B cell (primary cell): ENCODE data around the gene ZMYM2. TPM values are rescaled to one million over a fixed set of nuclear protein-coding genes. Genes with fewer than 3 reads are reported as not detected.

Experiments used
- ATAC-seq: fragments of 200-7000 bp; cut with Tn5 transposase; one replicate; pipeline ENCODE4 v1.10.0; 2021; ENCODE audit warnings: low read depth, mild to moderate bottlenecking, moderate number of reproducible peaks, moderate library complexity
- CTCF ChIA-PET: fragments of 350-600 bp; sonication (Branson Sonifier 250); formaldehyde crosslinking; loops from one replicate; lab custom pipeline; 2021; ENCODE audit warnings: antibody characterized with exemption, inconsistent platforms; lab: Charles Lee
- POLR2A ChIA-PET: fragments of 350-600 bp; sonication (Branson Sonifier 250); formaldehyde crosslinking; loops from one replicate; lab custom pipeline; 2021; ENCODE audit warnings: antibody characterized with exemption; lab: Charles Lee
- DNase-seq: peaks from one replicate; pipeline ENCODE4 v3.0.0; 2013
- H2AFZ ChIP-seq: 2 replicates; pipeline ENCODE4 v1.6.1; 2012; ENCODE audit warnings: mild to moderate bottlenecking, low read depth, low read length; ENCODE audit not compliant: insufficient read depth, poor library complexity, severe bottlenecking
- H3K27ac ChIP-seq, 2 donors: 1 replicate in 1 of 2; 2 replicates in 1 of 2; pipeline ENCODE4 v1.5.1; 2012 to 2013; ENCODE audit warnings: low read length in 2 of 2, mild to moderate bottlenecking in 2 of 2, moderate library complexity in 1 of 2
- H3K27me3 ChIP-seq, 4 experiments: fragments of 200-600 bp in 1 of 4; sonication (generic) in 1 of 4; replicated peaks in 1 of 4; 1 replicate in 2 of 4; 2 replicates in 2 of 4; pipeline versions ENCODE4 v1.6.1 to v1.7.0; 2013 to 2016; ENCODE audit warnings: low read length in 3 of 4, mild to moderate bottlenecking in 2 of 4, mixed read lengths in 1 of 4, moderate library complexity in 1 of 4; ENCODE audit not compliant: insufficient read depth in 4 of 4, control insufficient read depth in 3 of 4; ENCODE audit errors: control extremely low read depth in 1 of 4
- H3K36me3 ChIP-seq, 2 experiments: replicated peaks in 1 of 2; 1 replicate in 1 of 2; 2 replicates in 1 of 2; pipeline versions ENCODE4 v1.6.1 to v1.7.1; 2013; ENCODE audit warnings: low read length in 1 of 2; ENCODE audit not compliant: insufficient read depth in 2 of 2, control insufficient read depth in 1 of 2; ENCODE audit errors: control extremely low read depth in 1 of 2, extremely low read depth in 1 of 2
- H3K4me1 ChIP-seq, 2 donors: fragments of 200-600 bp in 1 of 2; sonication (generic) in 1 of 2; 1 replicate in 1 of 2; 2 replicates in 1 of 2; pipeline versions ENCODE4 v1.5.1 to v1.6.1; 2013 to 2017; ENCODE audit warnings: low read length in 2 of 2; ENCODE audit not compliant: control insufficient read depth in 2 of 2, insufficient read depth in 2 of 2
- H3K4me2 ChIP-seq: replicated peaks from 2 replicates; pipeline ENCODE3; 2012; ENCODE audit warnings: mild to moderate bottlenecking, low read depth, low read length; ENCODE audit not compliant: poor library complexity, severe bottlenecking
- H3K4me3 ChIP-seq, 5 experiments: fragments of 200-600 bp in 1 of 5; sonication (generic) in 1 of 5; 1 replicate in 3 of 5; 2 replicates in 2 of 5; pipeline versions ENCODE4 v1.5.1 to v1.7.0; 2011 to 2016; ENCODE audit warnings: low read length in 4 of 5, mild to moderate bottlenecking in 4 of 5, low read depth in 2 of 5, control low read depth in 1 of 5, moderate library complexity in 1 of 5; ENCODE audit not compliant: insufficient read depth in 1 of 5; ENCODE audit errors: control extremely low read depth in 1 of 5, extremely low read depth in 1 of 5
- H3K79me2 ChIP-seq: fragments of 200-600 bp; sonication (generic); one replicate; pipeline ENCODE4 v1.6.0; 2016; ENCODE audit warnings: low read length; ENCODE audit not compliant: control insufficient read depth, insufficient read depth
- H3K9ac ChIP-seq: fragments of 200-600 bp; sonication (generic); 2 replicates; pipeline ENCODE4 v1.6.1; 2017; ENCODE audit warnings: mild to moderate bottlenecking, low read length, moderate library complexity
- H3K9me3 ChIP-seq, 3 donors: one replicate each; pipeline versions ENCODE4 v1.6.1 to v1.7.1; 2013; ENCODE audit warnings: low read length in 2 of 3; ENCODE audit not compliant: control insufficient read depth in 2 of 3, insufficient read depth in 1 of 3; ENCODE audit errors: control extremely low read depth in 1 of 3
- H4K20me1 ChIP-seq: 2 replicates; pipeline ENCODE4 v1.6.0; 2012; ENCODE audit warnings: mild to moderate bottlenecking, low read length; ENCODE audit not compliant: insufficient read depth, control insufficient read depth, poor library complexity, severe bottlenecking
- H3K27ac Mint-ChIP-seq: one replicate; pipeline ENCODE4 v1.8.0; 2021; ENCODE audit warnings: mixed read lengths
- H3K27me3 Mint-ChIP-seq: one replicate; pipeline ENCODE4 v1.8.0; 2021; ENCODE audit warnings: mixed read lengths
- H3K4me1 Mint-ChIP-seq: one replicate; pipeline ENCODE4 v1.8.0; 2021; ENCODE audit warnings: mixed read lengths
- H3K4me3 Mint-ChIP-seq: one replicate; pipeline ENCODE4 v1.8.0; 2021; ENCODE audit warnings: mixed read lengths
- H3K9me3 Mint-ChIP-seq: one replicate; pipeline ENCODE4 v1.8.0; 2022; ENCODE audit warnings: mixed read lengths; ENCODE audit not compliant: insufficient read depth
- EZH2 ChIP-seq: IDR thresholded peaks from 2 replicates; pipeline ENCODE4 v1.6.1; 2012; ENCODE audit warnings: borderline replicate concordance, low read depth, mild to moderate bottlenecking, moderate library complexity, low read length; ENCODE audit not compliant: insufficient read depth, poor library complexity, severe bottlenecking
- WGBS: methylation state at CpG from one replicate; pipeline ENCODE4 v1.1.5; 2013; ENCODE audit warnings: missing lambda C conversion rate; ENCODE audit not compliant: insufficient coverage; 5-methylcytosine and 5-hydroxymethylcytosine counted together
- intact Hi-C: fragments of 100-400 bp; cut with micrococcal nuclease; formaldehyde crosslinking; loops from one replicate; pipeline ENCODE4 v1.10.0; 2022
- polyA plus RNA-seq: library from polyadenylated mRNA; depleted of rRNA; stranded (reverse); fragments of >200 nt; gene quantifications from 2 replicates; pipeline ENCODE4 v1.2.3, GENCODE V29; 2012
- total RNA-seq, 2 donors: library from RNA; stranded (reverse); fragments of 120-200 nt in 1 of 2; gene quantifications; 1 replicate in 1 of 2; 2 replicates in 1 of 2; pipeline versions ENCODE4 v1.2.3 to v1.2.4, GENCODE V29; 2013 to 2022
- TF ChIP-seq, protein P1 (sequence below): fragments of 200-600 bp; IDR thresholded peaks from one replicate; pipeline ENCODE4 v1.8.0; 2022; ENCODE audit warnings: antibody characterized with exemption, mild to moderate bottlenecking

Gene ZMYM2
- total and polyA plus RNA-seq, 2 donors (not counting 1 experiment from before 2014, with no cell fraction given): 21.7 to 131 TPM

DNA sequence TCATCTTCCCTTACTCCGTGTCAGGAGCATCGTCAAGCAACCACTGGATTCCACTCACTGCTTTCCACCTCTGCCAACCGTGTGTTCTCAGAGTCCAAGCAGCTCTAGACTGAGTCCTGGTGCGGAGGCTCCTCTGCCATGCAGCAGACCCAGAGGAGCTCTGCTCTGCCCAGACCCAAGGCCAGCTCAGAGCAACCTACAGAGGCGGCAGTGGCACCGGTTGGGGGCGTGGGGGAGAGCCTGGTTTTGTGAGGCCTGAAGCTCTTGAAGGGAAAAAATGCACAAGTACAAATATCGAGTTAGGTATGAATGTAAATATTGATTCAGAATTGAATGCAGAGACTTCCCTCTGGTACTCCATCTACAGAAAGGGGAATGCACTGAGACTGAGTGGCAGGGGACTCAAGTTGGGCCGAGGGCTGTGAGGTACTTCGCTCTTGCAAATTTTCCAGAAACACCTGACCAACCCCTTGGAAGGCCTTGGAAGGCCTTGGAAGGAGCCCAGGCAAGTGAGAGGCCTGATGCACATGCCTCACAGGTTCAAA, 155.6 kb downstream of the ZMYM2 start:
- Histone ChIP-seq H3K9me3 (no peaks in the 10 kb centered on the region), H4K20me1 (no peaks in the 10 kb centered on the region), H3K4me2 (no peak overlapping the region), H3K4me3 (no peak overlapping the region), H3K27me3 (peaks cover 0 to 7% (median 0%) of the 10 kb centered on the region in 4 experiments), H3K79me2 (no peaks in the 10 kb centered on the region), H3K4me1 (peaks cover 0 to 10% of the 10 kb centered on the region in 2 donors), H3K9ac (no peak overlapping the region), H3K27ac (no peak overlapping the region), H3K36me3 (no peaks in the 10 kb centered on the region), H2AFZ (no peak overlapping the region)
- Mint-ChIP-seq H3K27ac (no peak overlapping the region), H3K9me3 (no peaks in the 10 kb centered on the region), H3K4me3 (no peak overlapping the region), H3K4me1 (peaks cover 4% of the 10 kb centered on the region), H3K27me3 (peaks cover 7% of the 10 kb centered on the region)
- intact Hi-C loops: no loop called here
- ATAC-seq: no peak
- ChIA-PET CTCF (no interaction called here), POLR2A (no interaction called here)
- WGBS: 97% methylated on average over 6 of the region's 10 CpGs
- DNase-seq: no peak
- no peak for TF ChIP-seq EZH2
- TF ChIP-seq, protein P1, sequence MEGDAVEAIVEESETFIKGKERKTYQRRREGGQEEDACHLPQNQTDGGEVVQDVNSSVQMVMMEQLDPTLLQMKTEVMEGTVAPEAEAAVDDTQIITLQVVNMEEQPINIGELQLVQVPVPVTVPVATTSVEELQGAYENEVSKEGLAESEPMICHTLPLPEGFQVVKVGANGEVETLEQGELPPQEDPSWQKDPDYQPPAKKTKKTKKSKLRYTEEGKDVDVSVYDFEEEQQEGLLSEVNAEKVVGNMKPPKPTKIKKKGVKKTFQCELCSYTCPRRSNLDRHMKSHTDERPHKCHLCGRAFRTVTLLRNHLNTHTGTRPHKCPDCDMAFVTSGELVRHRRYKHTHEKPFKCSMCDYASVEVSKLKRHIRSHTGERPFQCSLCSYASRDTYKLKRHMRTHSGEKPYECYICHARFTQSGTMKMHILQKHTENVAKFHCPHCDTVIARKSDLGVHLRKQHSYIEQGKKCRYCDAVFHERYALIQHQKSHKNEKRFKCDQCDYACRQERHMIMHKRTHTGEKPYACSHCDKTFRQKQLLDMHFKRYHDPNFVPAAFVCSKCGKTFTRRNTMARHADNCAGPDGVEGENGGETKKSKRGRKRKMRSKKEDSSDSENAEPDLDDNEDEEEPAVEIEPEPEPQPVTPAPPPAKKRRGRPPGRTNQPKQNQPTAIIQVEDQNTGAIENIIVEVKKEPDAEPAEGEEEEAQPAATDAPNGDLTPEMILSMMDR: no peak

DNA sequence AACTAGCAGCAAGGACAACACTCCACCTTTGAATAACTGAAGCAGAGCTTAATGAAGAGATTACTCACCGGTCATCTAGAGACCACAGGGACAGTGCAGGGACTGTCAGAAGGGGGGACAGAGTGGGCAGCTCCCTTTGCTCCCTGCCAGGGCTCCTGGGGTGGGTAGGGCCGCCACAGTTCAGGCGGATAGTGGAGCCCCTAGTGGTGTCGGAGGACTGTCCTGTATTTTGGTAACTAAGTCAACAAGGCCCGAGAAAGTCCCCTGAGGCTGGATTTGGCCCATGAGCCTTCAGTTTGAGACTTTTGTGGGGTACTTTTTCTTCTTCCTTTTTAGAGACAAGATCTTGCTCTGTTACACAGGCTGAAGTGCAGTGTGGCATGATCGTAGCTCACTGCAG, 157.7 kb downstream of the ZMYM2 start:
- ATAC-seq (no peak), DNase-seq (no peak)
- H3K79me2 ChIP-seq: no peaks in the 10 kb centered on the region
- H3K27ac ChIP-seq: no peak overlapping the region
- H3K27me3 ChIP-seq: peaks cover 0 to 10% (median 0%) of the 10 kb centered on the region in 4 experiments
- TF ChIP-seq EZH2: no peak
- TF ChIP-seq, protein P1: no peak
- H3K36me3 ChIP-seq: no peaks in the 10 kb centered on the region
- no peak overlapping the region for H3K9ac ChIP-seq
- no peaks in the 10 kb centered on the region for H3K9me3 Mint-ChIP-seq
- POLR2A ChIA-PET: no interaction called here
- CTCF ChIA-PET: no interaction called here
- H4K20me1 ChIP-seq: no peaks in the 10 kb centered on the region
- no peak overlapping the region for H3K4me2 ChIP-seq
- H3K4me3 ChIP-seq: no peak overlapping the region
- H3K27me3 Mint-ChIP-seq: peaks cover 9% of the 10 kb centered on the region
- no peak overlapping the region for H3K27ac Mint-ChIP-seq
- no peak overlapping the region for H2AFZ ChIP-seq
- 100% methylated on average over 4 of the region's 6 CpGs for WGBS
- peaks cover 10 to 19% of the 10 kb centered on the region in 2 donors for H3K4me1 ChIP-seq
- no peaks in the 10 kb centered on the region for H3K9me3 ChIP-seq
- intact Hi-C loops: no loop called here
- peaks cover 10% of the 10 kb centered on the region for H3K4me1 Mint-ChIP-seq
- no peak overlapping the region for H3K4me3 Mint-ChIP-seq
